HG03442 (cell line): ENCODE results near the gene CST6.
A peak's percentile ranks its signal among the peaks of the same experiment; 100 is the strongest.

Experiments
- ATAC-seq: cut with Tn5 transposase; IDR thresholded peaks from one replicate; pipeline ENCODE4 v1.9.1; 2021; ENCODE audit warnings: mild to moderate bottlenecking, moderate library complexity; ENCODE audit not compliant: unreplicated experiment

Gene CST6

DNA sequence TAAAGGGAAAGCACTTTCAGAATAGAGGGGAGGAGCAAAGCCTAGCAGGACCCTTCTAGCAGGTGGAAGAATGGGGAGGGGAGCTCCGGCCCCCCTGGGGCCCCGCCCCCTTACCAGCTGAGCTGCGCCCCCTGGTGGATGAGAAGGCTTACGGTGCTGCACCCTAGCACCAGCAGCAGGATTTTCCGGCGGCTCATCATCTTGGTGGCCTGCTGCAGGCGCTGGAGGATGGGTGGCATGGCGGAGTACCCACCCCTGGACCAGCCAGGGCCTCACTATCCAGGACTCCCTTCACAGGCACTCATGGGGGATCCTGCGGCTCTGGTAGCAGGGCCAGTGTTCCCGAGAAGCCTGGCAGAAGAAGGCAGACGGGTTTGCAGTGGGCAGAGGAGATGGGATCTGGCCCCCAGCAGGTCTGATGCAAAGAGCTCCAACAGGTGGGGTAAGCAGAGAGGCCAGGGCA, 33.4 kb downstream of the CST6 start:
- ATAC-seq: peak; percentile 57

GRCh38 chr11:66046901-66047300, 35.1 kb downstream of the CST6 start:
- no peak for ATAC-seq

- no peak for ATAC-seq
Observed at GRCh38 chr11:66047541-66048365, 35.9 kb downstream of the CST6 start.

GRCh38 chr11:66048547-66049323, 36.9 kb downstream of the CST6 start, which contains the start of gene GAL3ST3:
Gene GAL3ST3, minus strand, starts transcription at chr11:66049161. Its CDS starts 3,746 bp downstream, at chr11:66045415.
- no peak for ATAC-seq

- ATAC-seq: no peak
Observed at GRCh38 chr11:66050581-66051231, 38.9 kb downstream of the CST6 start.

GRCh38 chr11:66051371-66051765, 39.6 kb downstream of the CST6 start:
- no peak for ATAC-seq

- ATAC-seq: peak; percentile 87
Observed at GRCh38 chr11:66051766-66052663, 40.2 kb downstream of the CST6 start, which contains the start of gene SF3B2. Gene SF3B2, plus strand, starts transcription at chr11:66052364. Its CDS starts 21 bp downstream, at chr11:66052385.

GRCh38 chr11:66052664-66052982, 40.8 kb downstream of the CST6 start:
- ATAC-seq: no peak

- ATAC-seq: no peak
Observed at GRCh38 chr11:66055021-66055420, 43.2 kb downstream of the CST6 start.

DNA sequence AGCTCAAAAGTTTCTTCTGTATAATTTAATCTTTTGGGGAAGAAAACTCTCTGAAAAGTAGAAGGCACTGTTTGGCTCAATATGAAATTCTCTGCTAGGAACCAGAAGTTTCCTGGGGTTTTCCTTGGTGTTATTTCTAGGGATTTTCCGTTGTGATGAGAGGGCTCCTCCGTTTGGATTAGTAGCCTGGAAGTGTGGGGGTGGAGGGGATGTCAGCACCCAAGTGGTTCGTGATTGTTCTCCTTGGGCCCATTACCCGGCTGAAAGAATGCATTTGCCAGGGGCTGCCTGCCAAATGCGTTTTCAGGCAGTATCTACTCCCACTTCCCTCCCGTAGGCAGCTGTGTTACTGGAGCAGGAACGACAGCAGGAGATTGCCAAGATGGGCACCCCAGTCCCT, 44.7 kb downstream of the CST6 start:
- no peak for ATAC-seq

DNA sequence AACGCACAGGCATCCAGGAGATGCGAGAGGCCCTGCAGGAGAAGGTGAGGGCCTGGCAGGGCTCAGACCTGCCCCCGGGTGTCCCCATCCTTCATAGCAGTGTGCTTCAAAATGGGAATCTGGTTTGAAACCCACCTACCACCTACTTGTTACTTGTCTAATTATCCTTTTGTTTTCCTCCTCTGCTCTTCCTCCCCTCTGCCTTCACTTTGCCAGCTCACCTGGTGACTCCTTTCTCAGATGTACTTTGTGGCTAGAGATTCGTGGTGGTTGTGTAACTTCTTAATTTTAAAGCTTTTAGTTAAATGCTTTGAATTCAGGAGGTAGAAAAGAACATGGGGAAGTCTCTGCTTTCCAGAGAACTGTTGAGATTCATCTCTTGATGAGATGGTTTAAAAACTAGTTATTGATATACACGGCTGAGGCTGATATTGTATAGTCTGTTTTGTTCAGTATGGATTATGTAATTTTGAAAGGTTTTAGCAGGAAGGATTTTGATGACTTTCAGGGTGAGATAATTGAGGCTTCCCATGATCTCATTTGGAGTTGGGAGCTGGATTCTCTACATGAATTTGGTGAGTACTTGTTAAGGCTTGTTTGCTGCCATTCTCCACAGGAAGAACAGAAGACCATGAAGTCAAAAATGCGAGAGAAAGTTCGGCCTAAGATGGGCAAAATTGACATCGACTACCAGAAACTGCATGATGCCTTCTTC, 48.3 kb downstream of the CST6 start:
- no peak for ATAC-seq

- no peak for ATAC-seq
Observed at GRCh38 chr11:66061268-66061667, 49.5 kb downstream of the CST6 start.

DNA sequence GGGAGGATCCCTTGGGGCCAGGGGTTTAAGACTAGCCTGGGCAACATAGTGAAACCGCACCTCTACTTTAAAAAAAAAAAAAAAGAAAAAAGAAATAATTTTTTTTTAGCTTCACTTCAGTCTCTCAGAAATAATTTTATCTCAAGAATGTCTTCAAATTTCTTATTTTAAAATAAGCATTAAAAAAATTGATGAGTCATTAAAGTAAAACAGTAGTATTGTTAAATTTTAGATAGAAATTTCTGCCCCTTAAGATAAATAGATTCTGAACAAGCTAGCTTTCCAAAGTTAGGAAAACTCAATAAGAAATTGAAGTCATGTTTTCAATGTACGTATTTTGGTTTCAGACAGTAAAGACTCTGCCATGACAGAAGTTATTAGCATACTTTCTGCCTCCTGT, 50.6 kb downstream of the CST6 start:
- no peak for ATAC-seq
